Suppressor macrophage treated with lipopolysaccharide for 4 hours (primary cell): ENCODE results near the gene TMEM205.
A peak's percentile ranks its signal among the peaks of the same experiment; 100 is the strongest.
"Not testable (repeated sequence)": the region's sequence is repeated elsewhere in the genome, so short reads cannot be mapped to it uniquely, and the experiment has no call there.

Experiments used
- DNase-seq: peaks from one replicate; pipeline ENCODE4 v3.0.0-alpha.2; 2020

Gene TMEM205

DNA sequence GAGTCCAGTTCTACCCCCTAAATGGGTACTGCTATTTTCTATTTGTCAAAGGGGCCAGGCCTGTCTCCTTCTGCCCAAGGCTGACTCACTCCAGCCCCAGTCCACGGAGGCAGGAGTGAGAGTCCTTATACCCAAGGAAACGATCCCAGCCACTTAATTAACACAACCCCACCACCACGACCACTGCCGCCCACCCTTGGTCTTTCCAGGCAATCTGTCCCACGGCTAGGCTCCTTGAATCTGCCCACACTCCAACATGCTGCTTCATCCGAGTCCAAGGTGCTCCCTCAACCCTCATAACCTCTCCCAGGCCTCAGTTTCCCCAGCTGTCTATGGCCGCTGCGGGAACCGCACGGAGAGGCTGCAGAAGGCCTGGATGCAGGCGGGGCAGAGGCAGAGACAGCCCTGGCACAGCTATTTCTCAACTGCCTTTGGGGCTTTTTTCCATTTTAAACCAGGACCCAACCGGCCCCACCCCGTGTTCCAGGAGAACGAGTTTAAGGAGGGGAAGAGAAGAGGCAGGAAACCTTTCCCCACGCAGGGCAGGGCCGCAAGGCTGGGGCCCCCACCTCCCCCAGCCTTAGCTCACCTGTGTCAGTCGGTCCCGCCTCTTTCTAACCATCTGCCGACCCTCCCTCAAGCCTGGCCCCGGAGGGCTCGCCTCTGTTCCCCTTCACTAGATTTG lies 7.4 kb downstream of the TMEM205 start:
- no peak for DNase-seq

DNA sequence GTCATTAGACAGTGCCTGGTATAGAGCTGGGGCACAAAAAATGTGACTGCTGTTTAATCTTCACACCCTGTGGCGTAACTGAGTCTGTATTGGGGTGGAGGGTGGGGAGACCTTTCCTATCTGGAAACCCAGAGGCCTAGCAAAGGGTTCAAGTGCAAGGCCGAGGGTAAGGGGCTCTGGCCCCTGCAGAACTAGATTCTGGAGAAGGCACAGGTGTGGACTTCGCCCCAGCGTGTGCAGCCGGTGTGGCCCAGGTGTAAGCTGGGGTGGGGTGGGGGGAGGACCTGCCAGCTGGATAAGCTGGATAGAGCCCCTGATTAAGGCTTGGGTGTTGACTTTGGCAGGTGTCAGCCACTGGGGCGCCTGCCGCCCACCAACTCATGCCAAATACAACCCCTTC lies 7.9 kb downstream of the TMEM205 start:
- no peak for DNase-seq

GRCh38 chr19:11337080-11337479 lies 9.0 kb downstream of the TMEM205 start:
- DNase-seq, result peak; percentile 20

GRCh38 chr19:11335449-11336146 lies 10.5 kb downstream of the TMEM205 start:
- no peak for DNase-seq

GRCh38 chr19:11333838-11334237 lies 12.2 kb downstream of the TMEM205 start:
- DNase-seq, result not testable (repeated sequence)

- no peak for DNase-seq
These were observed 13.2 kb downstream of the TMEM205 start for GRCh38 chr19:11332822-11333221.

GRCh38 chr19:11331502-11331901 lies 14.6 kb downstream of the TMEM205 start:
- DNase-seq, result no peak

DNA sequence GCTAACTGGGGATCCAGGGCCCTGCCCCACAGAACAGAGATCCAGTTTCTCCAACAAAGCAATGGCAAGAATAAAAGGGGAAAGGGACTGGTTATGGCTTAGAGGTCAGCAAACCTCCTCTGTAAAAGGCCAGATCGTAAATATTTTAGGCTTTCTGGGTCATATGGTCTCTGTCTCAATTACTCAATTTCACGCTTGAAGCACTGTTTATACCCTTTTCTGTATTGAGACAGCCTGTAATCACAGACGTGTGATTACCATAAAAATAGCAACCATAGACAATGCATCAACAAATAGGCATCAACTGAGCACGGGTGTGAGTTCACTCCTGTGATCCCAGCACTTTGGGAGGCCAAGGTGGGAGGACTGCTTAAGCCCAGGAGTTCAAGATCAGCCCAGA lies 15.9 kb downstream of the TMEM205 start:
- no peak for DNase-seq

GRCh38 chr19:11325544-11325943 lies 20.5 kb downstream of the TMEM205 start:
- no peak for DNase-seq

- no peak for DNase-seq
These were observed 21.2 kb downstream of the TMEM205 start for GRCh38 chr19:11324748-11325389.

DNA sequence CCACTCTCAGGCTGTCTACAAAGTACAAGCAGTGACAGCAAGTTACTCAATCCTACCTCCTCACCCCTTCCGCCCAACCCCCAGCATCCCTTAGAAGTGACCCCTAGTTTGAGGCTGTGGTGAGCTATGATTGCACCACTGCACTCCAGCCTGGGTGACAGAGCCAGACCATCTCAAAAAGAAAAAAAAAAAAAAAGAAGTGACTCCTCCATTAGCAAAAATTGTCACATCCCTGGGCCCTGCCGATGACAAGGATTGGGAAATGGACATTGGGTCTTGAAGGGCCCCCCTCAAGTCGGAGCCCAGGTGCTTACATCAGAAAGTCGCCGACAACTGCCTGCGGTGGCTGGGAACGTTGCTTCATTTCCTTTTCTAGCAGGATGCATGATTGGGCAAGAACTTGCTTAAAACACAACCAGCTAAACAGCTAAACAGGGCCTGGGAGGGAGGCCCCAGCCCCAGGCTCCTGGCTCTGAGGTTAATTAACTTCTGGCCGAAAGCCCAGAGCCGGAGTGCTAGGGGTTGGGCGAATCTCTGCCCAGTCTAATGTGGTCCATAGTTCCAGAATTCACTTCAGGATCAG lies 21.9 kb downstream of the TMEM205 start:
- DNase-seq, result peak; percentile 86

DNA sequence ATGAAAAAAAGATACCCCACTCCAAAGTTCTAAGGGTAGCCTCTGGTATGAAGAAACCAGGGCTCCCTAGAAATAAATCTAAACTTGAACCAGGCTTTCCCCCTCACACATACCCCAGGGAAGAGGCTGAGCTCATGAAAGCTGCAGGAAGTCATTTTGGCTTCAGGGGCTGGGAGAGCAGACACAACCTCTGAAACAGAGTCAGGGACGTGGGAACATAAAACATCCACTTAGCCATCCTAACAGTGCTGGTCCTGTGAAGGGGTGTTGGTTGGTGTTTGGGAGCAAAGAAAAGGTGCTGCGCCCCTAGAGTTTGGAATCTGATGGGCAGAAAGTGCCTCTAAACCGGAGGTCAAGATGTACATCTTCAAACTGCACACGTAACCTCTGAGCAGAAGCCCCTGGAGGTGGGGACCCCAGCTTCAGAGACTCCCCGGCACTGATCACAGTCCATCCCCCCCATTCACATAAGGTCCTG lies 22.4 kb downstream of the TMEM205 start:
- DNase-seq, result no peak

GRCh38 chr19:11322269-11323024 lies 23.6 kb downstream of the TMEM205 start:
- peak; percentile 53 for DNase-seq

- DNase-seq, result no peak
These were observed 24.6 kb downstream of the TMEM205 start for GRCh38 chr19:11321191-11322126.

DNA sequence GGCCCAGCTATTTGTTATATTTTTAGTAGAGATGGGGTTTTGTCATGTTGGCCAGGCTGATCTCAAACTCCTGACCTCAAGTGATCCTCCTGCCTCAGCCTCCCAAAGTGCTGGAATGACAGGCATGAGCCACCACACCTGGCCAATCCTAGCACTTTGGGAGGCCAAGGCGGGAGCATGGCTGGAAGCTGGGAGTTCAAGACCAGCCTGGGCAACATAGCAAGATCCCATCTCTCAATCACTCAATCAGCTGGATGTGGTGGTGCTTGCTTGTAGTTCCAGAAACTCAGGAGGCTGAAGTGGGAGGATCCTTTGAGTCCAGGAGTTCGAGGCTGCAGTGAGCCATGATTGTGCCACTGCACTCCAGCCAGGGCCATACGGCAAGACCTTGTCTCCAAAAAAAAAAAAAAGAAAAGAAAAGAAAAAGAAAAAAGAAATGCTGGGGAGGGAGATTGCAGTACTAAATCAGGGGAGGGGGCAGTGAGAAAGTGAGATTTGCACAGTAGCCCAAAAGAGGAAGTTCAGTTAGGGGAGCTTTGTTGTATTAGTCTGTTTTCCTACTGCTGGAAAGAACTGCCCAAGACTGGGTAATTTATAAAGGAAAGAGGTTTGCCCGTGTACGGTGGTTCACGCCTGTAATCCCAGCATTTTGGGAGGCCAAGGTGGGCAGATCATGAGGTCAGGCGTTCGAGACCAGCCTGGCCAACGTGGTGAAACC lies 25.6 kb downstream of the TMEM205 start:
- DNase-seq, result not testable (repeated sequence)

GRCh38 chr19:11306337-11306736 lies 39.7 kb downstream of the TMEM205 start:
- no peak for DNase-seq

DNA sequence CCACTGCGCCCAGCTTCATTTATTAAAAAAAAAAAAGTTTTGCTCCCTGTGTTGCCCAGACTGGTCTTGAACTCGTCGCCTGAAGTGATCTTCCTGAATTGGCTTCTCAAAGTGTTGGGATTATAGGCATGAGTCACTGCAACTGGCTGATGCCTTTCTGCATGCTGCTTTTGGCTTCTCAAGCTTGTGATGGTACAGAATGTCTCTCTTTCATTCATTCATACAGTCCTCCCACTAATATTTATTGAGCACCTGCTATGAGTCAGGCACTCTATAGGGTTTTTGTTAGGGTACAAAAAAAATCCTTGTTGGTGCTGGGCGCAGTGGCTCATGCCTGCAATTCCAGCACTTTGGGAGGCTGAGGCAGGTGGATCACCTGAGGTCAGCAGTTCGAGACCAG lies 41.1 kb downstream of the TMEM205 start:
- no peak for DNase-seq

- DNase-seq, result no peak
These were observed 45.3 kb downstream of the TMEM205 start for GRCh38 chr19:11300811-11301120.

DNA sequence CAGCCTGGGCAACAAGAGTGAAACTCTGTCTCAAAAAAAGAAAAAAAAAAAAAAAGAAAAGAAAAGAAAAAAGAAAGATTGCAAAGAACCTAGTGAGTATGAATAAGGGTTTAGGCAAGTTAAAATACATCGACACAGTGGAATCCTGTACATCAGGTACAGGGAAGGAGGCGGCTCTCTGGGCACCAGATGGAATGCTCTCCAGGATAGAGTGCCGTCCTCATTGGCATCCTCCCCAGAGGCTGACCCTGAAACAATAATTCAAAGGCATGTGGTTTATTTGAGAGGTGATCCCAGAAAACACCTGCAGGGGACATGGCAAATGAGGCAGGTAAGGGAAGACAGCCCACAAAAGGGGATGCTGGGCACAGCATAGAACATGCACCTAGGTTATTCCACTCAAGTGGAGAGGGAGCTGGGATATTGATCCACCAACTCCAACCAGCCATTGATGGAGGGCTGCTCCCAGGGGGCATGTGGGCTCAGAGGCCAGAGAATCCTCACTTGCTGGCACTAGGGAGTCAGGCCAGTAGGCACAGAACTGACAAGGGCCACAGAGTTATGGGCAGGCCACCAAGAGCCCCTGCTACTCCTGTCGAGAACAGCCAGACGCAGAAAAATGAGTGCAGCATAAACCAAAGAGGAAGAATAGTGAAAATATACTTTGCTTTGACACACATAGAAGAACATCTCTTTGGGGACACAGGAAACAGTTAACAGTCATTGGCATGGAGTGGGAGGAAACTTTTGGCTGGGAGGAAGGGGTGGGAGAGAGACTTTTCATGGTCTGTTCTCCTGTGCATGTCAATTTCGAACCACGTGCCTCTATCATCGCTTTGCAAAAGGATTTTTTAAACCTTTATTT lies 45.9 kb downstream of the TMEM205 start:
- no peak for DNase-seq

DNA sequence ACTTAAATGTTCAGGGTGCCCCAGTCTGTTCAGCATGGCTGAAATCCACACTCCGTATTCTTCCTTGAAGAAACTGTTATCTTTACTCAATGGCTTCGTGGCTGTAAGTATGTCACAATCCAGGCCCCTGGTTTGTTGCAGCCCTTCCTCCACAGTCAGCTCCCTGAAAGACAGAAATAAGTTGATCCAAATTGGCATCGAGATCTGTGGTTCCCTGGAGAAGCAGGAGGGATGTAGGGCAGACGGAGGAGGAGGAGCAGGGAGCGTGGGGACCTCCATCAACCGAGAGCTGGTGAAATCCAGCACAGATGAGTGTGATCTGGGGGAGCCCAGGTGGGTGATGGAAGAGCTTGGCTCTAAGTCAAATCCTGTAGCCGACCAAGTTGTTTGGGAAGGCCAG lies 49.8 kb downstream of the TMEM205 start:
- DNase-seq, result no peak
